Liver (tissue), 9 donors: ENCODE results near the gene TPSG1. TPM values are rescaled to one million over a fixed set of nuclear protein-coding genes. Genes with fewer than 3 reads are reported as not detected.

Source experiments
- DNase-seq: peaks from one replicate; pipeline ENCODE4 v3.0.0-alpha.2; 2017; ENCODE audit warnings: low spot score
- H3K27ac ChIP-seq, 2 donors: one replicate each; pipeline ENCODE4 v1.7.0; 2013; ENCODE audit warnings: inconsistent platforms in 2 of 2, low read length in 2 of 2, control low read depth in 1 of 2, low read depth in 1 of 2, mild to moderate bottlenecking in 1 of 2
- H3K27me3 ChIP-seq, 4 donors: one replicate each; pipeline versions ENCODE4 v1.6.1 to v1.7.0; 2013; ENCODE audit warnings: low read length in 3 of 4, inconsistent platforms in 1 of 4, mild to moderate bottlenecking in 1 of 4, moderate library complexity in 1 of 4; ENCODE audit not compliant: control insufficient read depth in 4 of 4, insufficient read depth in 4 of 4
- H3K36me3 ChIP-seq, 4 donors: one replicate each; pipeline versions ENCODE4 v1.6.1 to v1.7.0; 2013; ENCODE audit warnings: low read length in 3 of 4, mild to moderate bottlenecking in 3 of 4, low read depth in 1 of 4, moderate library complexity in 1 of 4; ENCODE audit not compliant: control insufficient read depth in 4 of 4, insufficient read depth in 3 of 4
- H3K4me1 ChIP-seq, 4 donors: one replicate each; pipeline versions ENCODE4 v1.6.1 to v1.7.0; 2013; ENCODE audit warnings: low read length in 3 of 4, mild to moderate bottlenecking in 3 of 4, moderate library complexity in 1 of 4; ENCODE audit not compliant: control insufficient read depth in 4 of 4, insufficient read depth in 4 of 4
- H3K4me3 ChIP-seq, 3 donors: one replicate each; pipeline versions ENCODE4 v1.6.1 to v1.7.0; 2013; ENCODE audit warnings: low read length in 3 of 3, control low read depth in 1 of 3, low read depth in 1 of 3, mild to moderate bottlenecking in 1 of 3
- H3K9ac ChIP-seq, 2 donors: one replicate each; pipeline ENCODE4 v1.7.0; 2013; ENCODE audit warnings: low read length in 2 of 2, mild to moderate bottlenecking in 2 of 2, moderate library complexity in 2 of 2, control low read depth in 1 of 2, low read depth in 1 of 2
- H3K9me3 ChIP-seq, 4 donors: one replicate each; pipeline versions ENCODE4 v1.6.1 to v1.7.0; 2013; ENCODE audit warnings: low read length in 3 of 4; ENCODE audit not compliant: control insufficient read depth in 4 of 4
- ATF3 ChIP-seq: IDR thresholded peaks from 2 replicates; pipeline ENCODE4 v1.6.1; 2016; ENCODE audit warnings: antibody characterized with exemption
- CTCF ChIP-seq: fragments of 150-350 bp; IDR thresholded peaks from 2 replicates; pipeline ENCODE4 v1.5.1; 2017; ENCODE audit warnings: improper control_type of control experiment, low read depth, low read length; ENCODE audit not compliant: missing input control
- FOXA1 ChIP-seq: IDR thresholded peaks from 2 replicates; pipeline ENCODE4 v1.6.1; 2016; ENCODE audit warnings: antibody characterized with exemption
- FOXA2 ChIP-seq: IDR thresholded peaks from 2 replicates; pipeline ENCODE4 v1.6.1; 2016; ENCODE audit warnings: antibody characterized with exemption
- GABPA ChIP-seq, 2 donors: IDR thresholded peaks in 1 of 2; conservative IDR thresholded peaks in 1 of 2; 2 replicates each; pipeline ENCODE4 v1.6.1; 2016; ENCODE audit warnings: antibody characterized with exemption in 2 of 2, mild to moderate bottlenecking in 1 of 2, moderate library complexity in 1 of 2
- HNF4A ChIP-seq, 2 donors: conservative IDR thresholded peaks; 2 replicates each; pipeline ENCODE4 v1.6.1; 2016; ENCODE audit warnings: antibody characterized with exemption in 2 of 2, mild to moderate bottlenecking in 2 of 2
- HNF4G ChIP-seq: IDR thresholded peaks from 2 replicates; pipeline ENCODE4 v1.6.1; 2016; ENCODE audit warnings: antibody characterized with exemption
- JUND ChIP-seq, 2 donors: IDR thresholded peaks; 2 replicates each; pipeline ENCODE4 v1.6.1; 2016; ENCODE audit warnings: antibody characterized with exemption in 2 of 2
- MAX ChIP-seq: IDR thresholded peaks from 2 replicates; pipeline ENCODE4 v1.6.1; 2016; ENCODE audit warnings: antibody characterized with exemption
- NR2F2 ChIP-seq: IDR thresholded peaks from 2 replicates; pipeline ENCODE4 v1.6.1; 2016; ENCODE audit warnings: antibody characterized with exemption
- RAD21 ChIP-seq, 2 donors: IDR thresholded peaks; 2 replicates each; pipeline ENCODE4 v1.6.1; 2016; ENCODE audit warnings: antibody characterized with exemption in 2 of 2, mild to moderate bottlenecking in 2 of 2
- REST ChIP-seq: IDR thresholded peaks from 2 replicates; pipeline ENCODE4 v1.6.1; 2016; ENCODE audit warnings: antibody characterized with exemption, mild to moderate bottlenecking
- RXRA ChIP-seq, 2 donors: IDR thresholded peaks; 2 replicates each; pipeline ENCODE4 v1.6.1; 2017 to 2018; ENCODE audit warnings: antibody characterized with exemption in 2 of 2, mild to moderate bottlenecking in 1 of 2
- TAF1 ChIP-seq: conservative IDR thresholded peaks from 2 replicates; pipeline ENCODE4 v1.6.1; 2016; ENCODE audit warnings: antibody characterized with exemption, mild to moderate bottlenecking
- YY1 ChIP-seq: IDR thresholded peaks from 2 replicates; pipeline ENCODE4 v1.6.1; 2016; ENCODE audit warnings: antibody characterized with exemption, mild to moderate bottlenecking
- WGBS: extraction: QIAGEN DNeasy Blood & Tissue Kit; methylation state at CpG from one replicate; pipeline ENCODE4 v1.1.7; 2013; 5-methylcytosine and 5-hydroxymethylcytosine counted together
- polyA plus RNA-seq, 2 donors: library from polyadenylated mRNA; stranded (reverse) in 1 of 2; unstranded in 1 of 2; fragments of 200-250 nt in 1 of 2; fragments of >200 nt in 1 of 2; fragmentation: Nextera tagmentation in 1 of 2; extraction: Ambion mirVana in 1 of 2; gene quantifications; one replicate each; pipeline versions ENCODE4 v1.2.1 to v1.2.3, GENCODE V29; 2013 to 2015
- total RNA-seq, 2 donors: library from RNA; depleted of rRNA; stranded (reverse); fragments of >200 nt; gene quantifications; one replicate each; pipeline ENCODE4 v1.2.3, GENCODE V29; 2014
- donor health status: healthy.
- donor health status: healthy.
- donor health status: healthy.
- donor health status: healthy.
- donor health status: healthy.

TPSG1 gene
- total and polyA plus RNA-seq, 4 donors: 0.55 TPM; not detected in 3

GRCh38 chr16:1184156-1184868 is 40.8 kb downstream of the TPSG1 start (continued):
- TF ChIP-seq CTCF (peak; percentile 7), HNF4G (no peak), RXRA (IDR thresholded peaks at IDR 0.05) (peak in 1 of 2 donors; percentile 84), HNF4A (conservative IDR thresholded peaks at IDR 0.05) (peak; percentile 54 to 91), MAX (peak; percentile 51), RAD21 (IDR thresholded peaks at IDR 0.05) (peak in 1 of 2 donors; percentile 31), GABPA (IDR thresholded peaks at IDR 0.05 in 1 of 2, conservative IDR thresholded peaks at IDR 0.05 in 1 of 2) (no peak), TAF1 (no peak), FOXA2 (no peak)

- TF ChIP-seq HNF4G (no peak), CTCF (no peak)
- Histone ChIP-seq H3K36me3 (peaks cover 0 to 2% (median 0%) of the 10 kb centered on the region in 4 donors), H3K27ac (peak overlapping the region; percentile 72 to 89), H3K9me3 (no peaks in the 10 kb centered on the region), H3K4me1 (peaks cover 23 to 52% (median 36%) of the 10 kb centered on the region in 4 donors), H3K27me3 (no peaks in the 10 kb centered on the region), H3K4me3 (no peak overlapping the region), H3K9ac (no peak overlapping the region)
- WGBS: 67% methylated on average over 45 of the region's 45 CpGs
- DNase-seq: no peak
Observed at GRCh38 chr16:1182950-1183907, 41.8 kb downstream of the TPSG1 start.

- no peaks in the 10 kb centered on the region for H3K9me3 ChIP-seq
- H3K4me3 ChIP-seq: peak overlapping the region in 1 of 3 donors; percentile 16
- H3K9ac ChIP-seq: peak overlapping the region in 1 of 2 donors; percentile 62
- no peaks in the 10 kb centered on the region for H3K27me3 ChIP-seq
- DNase-seq: peak; percentile 60
- WGBS: 15% methylated on average over 19 of the region's 19 CpGs
- peak overlapping the region; percentile 72 to 89 for H3K27ac ChIP-seq
- H3K4me1 ChIP-seq: peaks cover 23 to 52% (median 36%) of the 10 kb centered on the region in 4 donors
- peaks cover 0 to 2% (median 0%) of the 10 kb centered on the region in 4 donors for H3K36me3 ChIP-seq
- TF ChIP-seq CTCF: no peak
- TF ChIP-seq HNF4G: no peak
- TF ChIP-seq NR2F2: no peak
- no peak for TF ChIP-seq FOXA2
- peak in 1 of 2 donors; percentile 19 for TF ChIP-seq RAD21 (IDR thresholded peaks at IDR 0.05)
- peak; percentile 62 to 75 for TF ChIP-seq RXRA (IDR thresholded peaks at IDR 0.05)
- no peak for TF ChIP-seq ATF3
- no peak for TF ChIP-seq HNF4A (conservative IDR thresholded peaks at IDR 0.05)
- peak; percentile 76 for TF ChIP-seq YY1
- peak; percentile 61 to 80 for TF ChIP-seq JUND (IDR thresholded peaks at IDR 0.05)
- no peak for TF ChIP-seq TAF1
- no peak for TF ChIP-seq REST
- no peak for TF ChIP-seq FOXA1
- TF ChIP-seq MAX: no peak
Observed at GRCh38 chr16:1182316-1182671, 42.8 kb downstream of the TPSG1 start.
